Natural killer cell treated with Interleukin-12 subunit alpha and Interleukin-12 subunit beta and Interleukin-15 and Interleukin-18, amount 100 ng/mL, for 72 hours (primary cell): ENCODE measurements around the gene CIAO3. TPM values are rescaled to one million over a fixed set of nuclear protein-coding genes. Genes with fewer than 3 reads are reported as not detected.
A peak's percentile ranks its signal among the peaks of the same experiment; 100 is the strongest.

Experiments
- ATAC-seq, 2 donors: fragments of 150-1000 bp; cut with Tn5 transposase in 1 of 2; sonication (Bioruptor Pico), chemical (Tn5 transposase) in 1 of 2; 2 replicates each; pipeline ENCODE4 v1.10.0; 2021
- DNase-seq: peaks from one replicate; pipeline ENCODE4 v3.0.0; 2022; ENCODE audit warnings: low spot score
- H3K27ac Mint-ChIP-seq, 2 donors: 1 replicate in 1 of 2; 2 replicates in 1 of 2; pipeline ENCODE4 v1.8.0; 2022; ENCODE audit warnings: mixed read lengths in 2 of 2, mild to moderate bottlenecking in 1 of 2, moderate library complexity in 1 of 2
- H3K27me3 Mint-ChIP-seq, 2 donors: 1 replicate in 1 of 2; 2 replicates in 1 of 2; pipeline ENCODE4 v1.8.0; 2022; ENCODE audit warnings: mixed read lengths in 2 of 2
- H3K36me3 Mint-ChIP-seq: one replicate; pipeline ENCODE4 v1.8.0; 2022; ENCODE audit warnings: mixed read lengths
- H3K4me1 Mint-ChIP-seq, 2 donors: 1 replicate in 1 of 2; 2 replicates in 1 of 2; pipeline ENCODE4 v1.8.0; 2022; ENCODE audit warnings: low read depth in 2 of 2, mixed read lengths in 2 of 2, mild to moderate bottlenecking in 1 of 2
- H3K4me3 Mint-ChIP-seq: one replicate; pipeline ENCODE4 v1.8.0; 2022; ENCODE audit warnings: mixed read lengths
- H3K9me3 Mint-ChIP-seq: 2 replicates; pipeline ENCODE4 v1.8.0; 2022; ENCODE audit warnings: mixed read lengths
- total RNA-seq, 2 donors: library from RNA; stranded (reverse); gene quantifications; one replicate each; pipeline ENCODE4 v1.2.3, GENCODE V29; 2022

Gene CIAO3
- total RNA-seq, result 10 to 100 TPM; 26.9 to 54.0 TPM

DNA sequence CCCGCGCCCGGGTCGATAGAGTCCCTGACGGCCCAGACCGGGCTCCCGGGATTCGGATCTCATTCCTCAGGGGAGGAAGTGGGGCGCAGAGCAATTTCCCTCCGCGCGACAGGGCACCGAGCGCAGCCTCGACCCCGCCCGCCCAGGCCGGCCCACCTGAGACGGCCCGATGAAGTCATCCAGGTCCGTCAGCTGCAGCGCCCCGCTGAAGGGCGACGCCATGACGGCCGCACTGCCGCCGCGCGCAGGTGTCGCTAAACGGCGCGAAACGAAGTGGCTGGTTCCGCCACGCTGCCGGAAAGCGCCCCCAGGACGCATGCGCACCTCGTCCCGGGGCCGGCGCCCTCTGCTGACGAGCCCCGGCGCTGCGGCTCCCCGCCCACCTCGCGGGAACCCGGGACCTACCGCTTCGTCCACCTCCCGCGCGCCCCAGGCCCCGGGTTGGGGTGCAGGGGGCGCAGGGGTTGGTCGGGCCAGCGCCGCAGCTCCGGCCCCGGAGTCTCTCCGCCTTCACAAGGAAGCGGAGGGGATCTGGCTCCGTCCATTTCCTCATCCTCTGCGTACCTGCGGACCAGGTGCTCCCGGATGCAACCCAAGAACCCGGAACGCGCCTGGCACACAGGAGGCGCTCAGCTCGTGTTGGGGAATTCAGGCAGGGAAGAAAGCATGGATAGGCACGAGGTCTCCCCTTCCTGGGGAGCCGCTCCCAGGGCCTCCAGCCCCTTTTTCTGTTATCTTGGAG is at the start of gene CIAO3:
CIAO3 (minus strand) TSS at position 234 of the 742 bp plus-strand sequence; CDS start at position 222, 12 bp downstream.
- H3K4me1 Mint-ChIP-seq, result peaks cover 3% of the 10 kb centered on the region in 2 donors
- H3K36me3 Mint-ChIP-seq, result no peaks in the 10 kb centered on the region

DNA sequence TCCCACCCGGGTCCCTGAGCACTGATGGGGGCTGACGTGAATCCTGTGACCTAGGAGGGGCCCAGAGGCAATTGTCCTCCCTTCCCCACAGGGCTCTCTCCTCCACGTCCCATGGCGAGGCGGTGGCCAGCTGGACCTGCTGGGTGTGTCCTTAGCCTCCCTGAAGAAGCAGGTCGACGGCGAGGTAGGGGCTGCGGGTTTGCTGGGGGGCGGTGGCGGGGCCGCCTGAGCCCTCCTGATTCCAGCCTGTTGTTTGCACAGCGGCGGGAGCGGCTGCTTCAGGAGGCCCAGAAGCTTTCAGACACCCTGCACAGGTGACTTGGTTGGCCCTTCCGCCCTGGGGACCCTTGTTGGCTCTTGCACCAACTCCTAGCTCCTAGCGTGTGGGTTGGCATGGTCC is 49.3 kb upstream of the CIAO3 start:
- DNase-seq, result no peak
- no peak for ATAC-seq
- Mint-ChIP-seq H3K27me3 (no peaks in the 10 kb centered on the region), H3K4me3 (peak overlapping the region; percentile 30), H3K9me3 (no peaks in the 10 kb centered on the region), H3K36me3 (no peaks in the 10 kb centered on the region), H3K27ac (no peak overlapping the region), H3K4me1 (peaks cover 0 to 3% of the 10 kb centered on the region in 2 donors)

More for the DNA sequence above, at the start of gene CIAO3:
- Mint-ChIP-seq H3K27ac (no peak within 1 kb of the TSS), H3K4me3 (peak within 1 kb of the TSS; percentile 73), H3K27me3 (no peaks in the 10 kb centered on the region), H3K9me3 (no peaks in the 10 kb centered on the region)
- peak; percentile 94 for DNase-seq
- ATAC-seq, result peak; percentile 91 to 96

DNA sequence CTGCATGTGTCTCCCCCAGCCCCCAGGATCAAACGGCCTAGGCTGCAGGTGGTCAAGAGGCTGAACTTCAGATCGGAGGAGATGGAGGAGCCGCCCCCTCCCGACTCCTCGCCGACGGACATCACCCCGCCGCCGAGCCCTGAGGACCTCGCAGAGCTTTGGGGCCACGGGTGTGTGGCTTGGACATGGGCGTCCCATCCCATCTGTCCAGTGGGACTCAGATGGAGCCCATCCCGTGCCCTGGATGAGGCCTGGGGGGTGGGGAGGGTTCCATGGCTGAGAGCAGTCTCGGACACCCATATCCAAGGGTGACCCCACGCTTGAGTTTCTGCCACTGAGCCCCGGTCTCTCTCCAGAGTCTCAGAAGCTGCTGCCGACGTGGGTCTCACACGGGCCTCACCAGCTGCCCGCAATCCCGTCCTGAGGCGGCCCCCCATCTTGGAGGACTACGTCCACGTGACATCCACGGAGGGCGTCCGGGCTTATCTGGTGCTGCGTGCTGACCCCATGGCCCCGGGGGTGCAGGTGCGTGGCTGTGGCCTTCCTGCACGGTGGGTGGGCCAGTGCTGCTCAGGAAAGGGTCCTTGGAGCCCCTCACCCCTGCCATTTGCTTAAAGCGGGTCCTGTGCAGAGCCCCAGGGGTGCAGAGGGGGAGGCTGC is 48.5 kb upstream of the CIAO3 start:
- ATAC-seq (no peak), DNase-seq (no peak)
- peaks cover 0 to 3% of the 10 kb centered on the region in 2 donors for H3K4me1 Mint-ChIP-seq
- H3K9me3 Mint-ChIP-seq, result no peaks in the 10 kb centered on the region
- H3K4me3 Mint-ChIP-seq, result peak overlapping the region; percentile 30
- H3K36me3 Mint-ChIP-seq, result no peaks in the 10 kb centered on the region
- H3K27ac Mint-ChIP-seq, result no peak overlapping the region
- H3K27me3 Mint-ChIP-seq, result no peaks in the 10 kb centered on the region

DNA sequence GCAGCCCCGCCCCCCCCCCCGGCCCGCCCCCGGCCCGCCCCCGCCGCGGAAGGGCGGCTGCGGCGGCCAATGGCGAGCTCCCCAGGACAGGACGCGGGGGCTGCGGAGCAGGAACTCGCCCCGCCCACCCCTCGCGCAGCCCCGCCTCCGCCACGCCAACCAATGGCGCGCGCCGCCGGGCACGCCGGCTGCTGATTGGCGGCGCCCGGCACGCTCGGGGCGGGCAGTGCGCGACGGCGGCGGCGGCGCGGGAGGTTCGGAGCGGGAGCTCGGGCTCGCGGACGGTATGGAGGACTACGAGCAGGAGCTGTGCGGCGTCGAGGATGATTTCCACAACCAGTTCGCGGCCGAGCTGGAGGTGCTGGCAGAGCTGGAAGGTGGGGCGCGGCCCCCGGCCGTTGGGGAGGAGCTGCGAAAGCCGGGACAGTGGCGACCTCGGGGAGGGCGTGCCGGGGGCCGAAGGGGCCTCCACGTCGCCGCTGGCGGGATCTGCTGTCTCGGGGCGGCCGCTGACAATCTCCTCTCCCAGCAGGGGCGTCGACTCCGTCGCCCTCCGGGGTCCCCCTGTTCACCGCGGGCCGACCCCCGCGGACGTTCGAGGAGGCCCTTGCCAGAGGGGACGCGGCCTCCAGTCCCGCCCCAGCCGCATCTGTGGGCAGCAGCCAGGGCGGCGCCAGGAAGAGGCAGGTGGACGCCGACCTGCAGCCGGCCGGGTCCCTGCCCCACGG is 47.8 kb upstream of the CIAO3 start, which contains the start of gene CHTF18:
CHTF18 (plus strand) TSS at position 222 of the 728 bp plus-strand sequence; CDS start at position 287, 65 bp downstream.
- Mint-ChIP-seq H3K9me3 (no peaks in the 10 kb centered on the region), H3K36me3 (no peaks in the 10 kb centered on the region), H3K27me3 (no peaks in the 10 kb centered on the region), H3K27ac (peak within 1 kb of the TSS; percentile 33 to 70), H3K4me1 (peaks cover 0 to 3% of the 10 kb centered on the region in 2 donors), H3K4me3 (peak within 1 kb of the TSS; percentile 83)
- ATAC-seq (peak; percentile 95 to 97), DNase-seq (peak; percentile 94)

DNA sequence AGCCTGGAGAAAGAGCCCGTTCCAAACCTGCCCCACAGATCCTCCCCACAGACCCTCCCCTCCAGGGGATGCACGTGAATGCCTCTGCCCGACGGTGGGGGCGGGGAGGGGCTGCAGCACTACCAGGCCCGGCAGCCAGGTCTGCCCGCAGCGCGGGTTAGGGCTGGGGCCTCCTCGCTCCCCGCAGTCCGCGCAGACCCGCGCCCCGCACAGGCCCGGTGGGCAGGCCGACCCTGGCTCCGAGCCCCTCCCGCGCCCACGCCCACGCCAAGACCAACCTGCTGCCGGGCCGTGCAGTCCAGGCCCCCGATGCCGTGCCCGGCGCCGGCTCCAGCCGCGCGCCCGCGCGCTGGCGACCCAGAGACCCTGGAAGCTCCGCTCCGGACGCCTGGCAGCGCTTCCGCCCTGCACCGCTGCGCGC is 47.2 kb upstream of the CIAO3 start, which contains the start of gene RPUSD1:
RPUSD1 (minus strand) TSS at position 404 of the 421 bp plus-strand sequence. CDS start 644 bp downstream, outside the sequence.
- peak within 1 kb of the TSS; percentile 83 for H3K4me3 Mint-ChIP-seq
- no peaks in the 10 kb centered on the region for H3K27me3 Mint-ChIP-seq
- H3K27ac Mint-ChIP-seq, result peak within 1 kb of the TSS; percentile 33 to 70
- peak in 1 of 2 donors; percentile 39 for ATAC-seq
- no peaks in the 10 kb centered on the region for H3K36me3 Mint-ChIP-seq
- H3K9me3 Mint-ChIP-seq, result no peaks in the 10 kb centered on the region
- H3K4me1 Mint-ChIP-seq, result peaks cover 0 to 3% of the 10 kb centered on the region in 2 donors
- no peak for DNase-seq

DNA sequence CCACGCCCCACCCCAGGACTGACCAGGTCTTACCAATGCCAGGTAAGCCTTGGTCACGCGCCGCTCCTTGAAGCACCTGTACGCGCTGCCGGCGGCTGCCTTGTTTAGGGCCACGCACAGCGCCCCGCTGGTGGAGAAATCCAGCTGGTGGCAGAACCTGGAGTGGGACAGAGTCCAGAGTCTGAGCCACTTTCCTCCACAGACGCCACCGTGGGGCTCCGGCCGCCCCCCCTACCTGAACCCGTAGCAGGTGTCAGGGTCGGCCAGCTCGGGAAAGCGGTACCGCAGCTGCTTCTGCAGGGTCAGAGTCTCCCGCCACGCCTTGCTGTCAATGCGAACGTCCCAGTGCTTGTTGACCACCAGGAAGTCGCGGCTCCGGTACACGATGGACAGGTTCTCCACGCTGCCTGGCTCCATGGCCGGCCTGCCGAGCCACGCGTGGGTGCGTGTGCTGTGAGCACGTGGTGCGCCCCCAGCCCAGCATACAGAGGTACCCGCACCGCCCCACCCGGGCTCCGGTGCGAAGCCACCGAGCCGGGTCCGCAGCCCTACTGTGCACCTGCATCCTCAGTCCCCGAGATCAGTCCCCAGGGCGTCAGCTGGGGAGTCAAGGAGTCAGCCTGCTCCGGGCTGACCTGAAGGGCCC is 46.6 kb upstream of the CIAO3 start:
- Mint-ChIP-seq H3K9me3 (no peaks in the 10 kb centered on the region), H3K4me3 (peak overlapping the region; percentile 83), H3K4me1 (peaks cover 0 to 3% of the 10 kb centered on the region in 2 donors), H3K27ac (peak overlapping the region; percentile 33 to 70), H3K27me3 (no peaks in the 10 kb centered on the region), H3K36me3 (no peaks in the 10 kb centered on the region)
- ATAC-seq, result no peak
- no peak for DNase-seq

DNA sequence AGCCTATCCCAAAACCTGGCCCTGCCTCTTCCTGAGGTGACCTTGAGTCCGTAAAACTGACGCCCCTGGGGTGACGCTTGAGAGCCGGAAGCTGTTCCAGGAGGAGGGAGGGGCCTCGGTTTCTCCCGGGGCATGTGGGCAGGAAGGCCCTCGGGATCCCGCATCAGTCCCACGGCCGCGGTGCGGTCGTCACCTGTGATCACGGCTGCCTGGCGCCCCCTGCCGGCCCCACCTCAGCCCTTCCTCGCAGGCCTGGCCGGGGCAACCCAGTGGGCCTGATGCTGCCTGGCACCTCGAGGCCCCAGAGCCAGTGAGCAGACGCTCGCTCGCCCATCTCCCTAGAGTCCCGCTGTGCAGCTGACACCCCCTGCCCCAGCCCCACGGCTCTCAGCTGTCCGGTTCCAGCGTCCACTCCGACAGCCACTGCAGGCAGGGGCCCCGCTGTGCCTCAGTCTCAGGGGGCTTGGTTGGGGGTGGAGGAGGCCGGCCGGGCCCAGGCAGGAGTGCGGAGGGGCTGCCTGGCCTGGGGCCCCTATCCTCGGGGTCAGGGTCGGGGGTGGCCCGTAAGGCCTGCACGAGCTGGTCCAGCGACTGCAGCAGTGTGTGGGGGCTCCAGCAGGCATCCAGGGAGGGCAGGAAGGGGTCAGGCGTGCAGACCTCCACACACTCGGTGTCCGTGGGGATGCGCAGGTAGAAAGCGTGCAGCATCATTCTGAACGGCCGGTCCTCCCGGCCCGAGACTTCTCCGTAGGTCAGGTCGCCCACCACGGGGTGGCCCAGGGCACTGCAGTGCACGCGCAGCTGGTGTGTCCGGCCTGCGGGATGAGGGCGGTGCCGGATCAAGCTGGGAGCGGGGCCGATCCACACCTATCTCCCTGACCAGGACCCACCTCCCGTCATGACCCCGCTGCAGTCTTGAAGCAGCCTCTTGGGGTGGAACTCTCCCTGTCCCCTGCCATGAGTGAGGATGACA is 45.1 kb upstream of the CIAO3 start:
- ATAC-seq, result no peak

DNA sequence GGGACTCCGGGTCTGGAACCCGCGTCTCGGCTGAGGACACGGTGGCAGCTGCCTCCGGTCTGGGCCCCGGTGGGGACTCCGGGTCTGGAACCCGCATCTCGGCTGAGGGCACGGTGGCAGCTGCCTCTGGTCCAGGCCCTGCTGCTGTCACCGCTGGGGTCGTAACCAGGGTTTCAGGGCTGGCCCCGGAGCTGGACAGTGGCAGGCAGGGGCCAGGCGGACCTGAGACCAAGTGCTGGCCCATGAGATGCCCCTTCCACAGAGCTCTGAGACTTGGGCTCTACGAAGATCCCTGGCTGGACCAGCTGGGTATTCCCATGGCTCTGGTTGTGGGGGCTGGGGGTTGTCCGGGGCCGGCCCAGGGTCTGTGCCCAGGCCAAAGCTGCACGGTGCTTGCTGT is 43.6 kb upstream of the CIAO3 start:
- Mint-ChIP-seq H3K4me3 (no peak overlapping the region), H3K27ac (no peak overlapping the region), H3K36me3 (no peaks in the 10 kb centered on the region), H3K27me3 (no peaks in the 10 kb centered on the region), H3K9me3 (no peaks in the 10 kb centered on the region), H3K4me1 (peaks cover 0 to 3% of the 10 kb centered on the region in 2 donors)
- DNase-seq, result no peak
- ATAC-seq, result no peak

More for the DNA sequence above, 45.1 kb upstream of the CIAO3 start:
- H3K9me3 Mint-ChIP-seq, result no peaks in the 10 kb centered on the region
- no peaks in the 10 kb centered on the region for H3K36me3 Mint-ChIP-seq
- DNase-seq, result no peak
- no peaks in the 10 kb centered on the region for H3K27me3 Mint-ChIP-seq
- H3K27ac Mint-ChIP-seq, result no peak overlapping the region
- H3K4me3 Mint-ChIP-seq, result peak overlapping the region; percentile 83
- peaks cover 0 to 3% of the 10 kb centered on the region in 2 donors for H3K4me1 Mint-ChIP-seq

DNA sequence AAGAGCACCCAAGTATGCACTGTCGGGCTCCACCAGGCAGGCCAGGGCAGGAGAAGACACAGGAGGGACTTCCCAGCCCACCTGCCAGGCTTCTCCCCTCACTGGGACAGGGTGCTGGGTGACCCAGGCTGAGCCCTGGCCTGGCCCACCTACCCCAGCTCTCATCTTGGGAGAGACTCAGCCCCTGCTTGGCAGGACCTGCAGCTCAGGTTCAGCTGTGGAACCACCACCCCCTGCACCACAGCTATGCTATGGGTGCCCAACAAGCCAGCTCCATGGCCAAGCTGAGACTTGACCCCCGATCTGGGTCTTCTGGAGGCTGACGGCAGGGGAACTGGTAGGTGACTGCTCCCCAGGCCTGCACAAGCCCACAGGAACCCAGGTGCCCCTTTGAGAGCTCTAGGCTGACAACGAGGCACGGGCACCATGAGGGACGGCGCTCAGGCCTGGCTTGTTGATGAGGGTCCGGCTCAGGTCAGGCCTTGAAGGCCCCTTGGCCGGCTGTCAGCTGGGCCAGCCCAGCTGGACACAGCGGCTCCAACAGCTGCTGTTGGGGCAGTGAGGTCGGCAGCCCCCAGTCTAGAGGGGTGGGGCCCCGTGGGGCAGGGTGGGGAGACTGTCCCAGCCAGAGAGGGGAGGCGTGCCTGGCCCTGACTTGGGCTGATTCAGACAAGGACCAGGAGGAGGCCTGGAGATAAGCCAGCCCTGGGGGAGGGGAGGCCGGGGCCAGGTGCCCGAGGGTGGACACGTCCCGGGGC is 42.8 kb upstream of the CIAO3 start:
- Mint-ChIP-seq H3K27ac (no peak overlapping the region), H3K4me1 (peaks cover 0 to 3% of the 10 kb centered on the region in 2 donors), H3K27me3 (no peaks in the 10 kb centered on the region), H3K36me3 (no peaks in the 10 kb centered on the region), H3K4me3 (no peak overlapping the region), H3K9me3 (no peaks in the 10 kb centered on the region)
- no peak for DNase-seq
- no peak for ATAC-seq

DNA sequence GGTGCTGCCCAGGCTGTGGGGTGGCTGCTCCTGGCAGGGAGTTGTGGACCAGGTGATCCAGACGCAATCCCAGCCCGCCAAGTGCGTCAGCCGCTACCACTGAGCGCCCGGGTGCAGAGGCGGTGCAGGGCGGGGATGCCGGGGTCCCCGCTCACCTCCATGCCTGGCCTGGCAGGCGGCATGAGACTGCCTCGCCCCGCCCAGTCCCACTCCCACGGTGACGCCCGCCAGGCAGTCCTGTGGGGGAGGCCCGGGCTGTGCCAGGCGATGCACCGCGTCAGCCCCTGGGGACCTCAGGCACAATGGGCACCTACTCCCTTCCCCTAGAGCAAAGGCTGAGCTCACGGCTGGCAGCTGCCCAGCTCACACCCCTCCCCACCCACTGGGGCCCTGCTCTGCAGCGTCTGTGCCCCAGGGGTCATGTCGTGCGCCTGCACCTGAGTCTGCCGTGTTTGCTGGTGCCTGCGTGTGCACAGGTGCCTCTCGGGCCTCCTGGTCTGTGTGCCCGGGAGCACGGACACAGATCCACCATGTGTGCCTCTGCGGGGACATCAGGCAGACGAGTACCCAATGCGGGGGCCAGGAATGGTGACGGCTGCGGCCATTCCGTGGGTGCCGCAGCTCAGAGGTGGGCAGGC is 42.1 kb upstream of the CIAO3 start:
- Mint-ChIP-seq H3K27me3 (peaks cover 0 to under 1% of the 10 kb centered on the region in 2 donors), H3K27ac (no peak overlapping the region), H3K9me3 (no peaks in the 10 kb centered on the region), H3K4me3 (no peak overlapping the region), H3K4me1 (peaks cover 0 to 3% of the 10 kb centered on the region in 2 donors), H3K36me3 (no peaks in the 10 kb centered on the region)
- ATAC-seq (no peak), DNase-seq (no peak)

DNA sequence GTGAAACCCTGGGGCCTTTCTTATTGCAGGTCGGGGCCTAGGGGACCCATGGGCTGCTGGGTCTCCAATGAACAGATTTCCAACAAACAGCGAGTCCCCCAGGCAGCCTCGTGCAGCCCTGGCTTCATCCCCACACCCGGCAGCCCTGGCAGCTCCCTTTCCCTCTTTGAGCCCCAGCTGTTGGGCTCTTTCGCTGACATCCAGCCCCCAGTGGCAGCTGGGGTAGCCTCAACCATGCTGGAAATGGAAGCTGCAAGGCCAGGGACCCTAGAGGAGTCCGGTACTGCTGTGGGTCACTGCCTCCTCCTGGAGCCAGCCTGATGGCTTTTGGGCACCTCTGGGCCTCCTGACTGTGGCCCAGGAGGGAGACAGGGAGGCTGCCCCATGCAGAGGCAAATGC is 41.5 kb upstream of the CIAO3 start:
- H3K36me3 Mint-ChIP-seq, result no peaks in the 10 kb centered on the region
- no peak for DNase-seq
- no peaks in the 10 kb centered on the region for H3K9me3 Mint-ChIP-seq
- no peak overlapping the region for H3K27ac Mint-ChIP-seq
- ATAC-seq, result no peak
- H3K4me3 Mint-ChIP-seq, result no peak overlapping the region
- H3K27me3 Mint-ChIP-seq, result peaks cover 0 to 3% of the 10 kb centered on the region in 2 donors
- H3K4me1 Mint-ChIP-seq, result peaks cover 0 to 2% of the 10 kb centered on the region in 2 donors
